CD4-positive, CD25-positive, alpha-beta regulatory T cell (primary cell): ENCODE data around the gene SFXN5. TPM values are rescaled to one million over a fixed set of nuclear protein-coding genes. Genes with fewer than 3 reads are reported as not detected.

ENCODE experiments used
- ATAC-seq, 2 donors: fragments of 150-1000 bp; cut with Tn5 transposase; one replicate each; pipeline ENCODE4 v1.10.0; 2021; ENCODE audit warnings: low read depth in 2 of 2, moderate number of reproducible peaks in 2 of 2, moderate library complexity in 1 of 2
- DNase-seq, 3 donors: peaks; one replicate each; pipeline versions ENCODE4 v3.0.0 to v3.0.0-alpha.2; 2012 to 2022; ENCODE audit warnings: mixed read lengths in 1 of 3
- H3K27ac ChIP-seq: one replicate; pipeline ENCODE4 v1.7.0; 2013; ENCODE audit warnings: mild to moderate bottlenecking, low read length; ENCODE audit not compliant: insufficient read depth, poor library complexity, severe bottlenecking
- H3K27me3 ChIP-seq: one replicate; pipeline ENCODE4 v1.7.0; 2013; ENCODE audit warnings: low read length; ENCODE audit not compliant: control insufficient read depth, insufficient read depth
- H3K36me3 ChIP-seq: one replicate; pipeline ENCODE4 v1.7.0; 2013; ENCODE audit warnings: mild to moderate bottlenecking, low read length, moderate library complexity; ENCODE audit not compliant: control insufficient read depth, insufficient read depth
- H3K4me1 ChIP-seq: 2 replicates; pipeline ENCODE4 v1.7.0; 2013; ENCODE audit warnings: mild to moderate bottlenecking, low read length; ENCODE audit not compliant: insufficient read depth, control insufficient read depth, poor library complexity, severe bottlenecking
- H3K4me3 ChIP-seq: one replicate; pipeline ENCODE4 v1.7.0; 2013; ENCODE audit warnings: low read depth, mild to moderate bottlenecking, low read length, moderate library complexity
- H3K9me3 ChIP-seq, 2 experiments: 1 replicate in 1 of 2; 2 replicates in 1 of 2; pipeline ENCODE4 v1.7.0; 2013; ENCODE audit warnings: low read length in 2 of 2, mild to moderate bottlenecking in 1 of 2, moderate library complexity in 1 of 2; ENCODE audit not compliant: control insufficient read depth in 2 of 2
- H3K27ac Mint-ChIP-seq, 3 donors: one replicate each; pipeline ENCODE4 v1.8.0; 2020 to 2022; ENCODE audit warnings: mild to moderate bottlenecking in 3 of 3, mixed read lengths in 3 of 3, moderate library complexity in 2 of 3
- H3K27me3 Mint-ChIP-seq: one replicate; pipeline ENCODE4 v1.8.0; 2022; ENCODE audit warnings: mild to moderate bottlenecking, mixed read lengths
- H3K36me3 Mint-ChIP-seq: one replicate; pipeline ENCODE4 v1.8.0; 2020; ENCODE audit warnings: mixed read lengths
- H3K4me1 Mint-ChIP-seq, 4 donors: one replicate each; pipeline ENCODE4 v1.8.0; 2020 to 2022; ENCODE audit warnings: mixed read lengths in 4 of 4, mild to moderate bottlenecking in 1 of 4
- H3K4me3 Mint-ChIP-seq, 4 donors: one replicate each; pipeline ENCODE4 v1.8.0; 2020 to 2022; ENCODE audit warnings: mild to moderate bottlenecking in 4 of 4, mixed read lengths in 4 of 4, moderate library complexity in 3 of 4
- H3K9me3 Mint-ChIP-seq, 7 donors: one replicate each; pipeline ENCODE4 v1.8.0; 2020 to 2022; ENCODE audit warnings: mixed read lengths in 7 of 7, mild to moderate bottlenecking in 3 of 7, moderate library complexity in 2 of 7
- polyA plus RNA-seq, 4 donors: library from polyadenylated mRNA; unstranded; fragments of 300-500 nt; fragmentation: Illumina TruSeq; gene quantifications; one replicate each; pipeline ENCODE4 v1.2.3, GENCODE V29; 2021
- total RNA-seq: library from RNA; stranded (reverse); gene quantifications from one replicate; pipeline ENCODE4 v1.2.3, GENCODE V29; 2022

SFXN5 gene
- total and polyA plus RNA-seq, 5 donors from 2014 or later, result 1.0 to 8.0 (median 1.9) TPM

DNA sequence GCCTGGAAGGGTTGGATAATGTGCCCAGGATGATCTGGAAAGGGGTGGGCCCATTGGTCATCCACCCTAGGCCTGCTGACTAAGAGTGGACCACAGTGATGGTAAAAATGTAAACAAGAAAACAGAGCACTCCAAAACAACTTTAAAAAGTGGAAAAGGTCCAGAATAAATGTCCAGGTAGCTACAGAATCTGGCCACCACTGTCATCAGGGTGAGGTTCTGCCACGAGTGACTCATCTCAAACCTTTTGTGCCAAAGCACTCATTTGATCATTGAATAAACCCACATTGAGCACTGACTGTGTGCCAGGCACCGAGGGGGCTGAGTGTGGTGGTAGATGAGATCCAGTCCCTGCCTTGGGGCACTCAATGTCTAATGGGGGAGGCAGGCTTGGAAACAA is 89.3 kb downstream of the SFXN5 start:
- DNase-seq, result no peak
- Mint-ChIP-seq H3K4me3 (no peak overlapping the region), H3K27me3 (no peaks in the 10 kb centered on the region), H3K27ac (no peak overlapping the region), H3K36me3 (peaks cover 4% of the 10 kb centered on the region), H3K4me1 (no peaks in the 10 kb centered on the region), H3K9me3 (no peaks in the 10 kb centered on the region)
- ATAC-seq, result no peak
- Histone ChIP-seq H3K27me3 (no peaks in the 10 kb centered on the region), H3K9me3 (no peaks in the 10 kb centered on the region), H3K4me1 (no peaks in the 10 kb centered on the region), H3K27ac (no peak overlapping the region), H3K36me3 (no peaks in the 10 kb centered on the region), H3K4me3 (no peak overlapping the region)

DNA sequence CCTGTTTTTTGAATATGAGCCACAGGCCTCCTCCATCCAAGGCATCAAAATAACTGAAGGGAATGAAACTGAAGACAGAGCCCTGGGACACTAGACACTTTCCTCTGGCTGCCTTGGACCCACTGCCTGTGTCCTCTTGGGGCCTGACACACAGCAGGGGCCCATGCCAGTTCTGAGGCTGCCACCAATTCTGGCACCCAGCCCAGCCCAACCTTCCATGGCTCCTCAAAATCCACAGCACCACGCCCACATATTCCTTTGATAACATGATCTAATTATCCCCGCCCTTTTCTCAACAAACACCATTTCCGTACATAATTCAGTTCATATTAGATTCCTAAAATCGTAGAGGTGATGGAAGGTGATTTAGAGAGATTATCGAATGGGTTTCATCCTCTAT is 90.0 kb downstream of the SFXN5 start:
- no peaks in the 10 kb centered on the region for H3K27me3 Mint-ChIP-seq

DNA sequence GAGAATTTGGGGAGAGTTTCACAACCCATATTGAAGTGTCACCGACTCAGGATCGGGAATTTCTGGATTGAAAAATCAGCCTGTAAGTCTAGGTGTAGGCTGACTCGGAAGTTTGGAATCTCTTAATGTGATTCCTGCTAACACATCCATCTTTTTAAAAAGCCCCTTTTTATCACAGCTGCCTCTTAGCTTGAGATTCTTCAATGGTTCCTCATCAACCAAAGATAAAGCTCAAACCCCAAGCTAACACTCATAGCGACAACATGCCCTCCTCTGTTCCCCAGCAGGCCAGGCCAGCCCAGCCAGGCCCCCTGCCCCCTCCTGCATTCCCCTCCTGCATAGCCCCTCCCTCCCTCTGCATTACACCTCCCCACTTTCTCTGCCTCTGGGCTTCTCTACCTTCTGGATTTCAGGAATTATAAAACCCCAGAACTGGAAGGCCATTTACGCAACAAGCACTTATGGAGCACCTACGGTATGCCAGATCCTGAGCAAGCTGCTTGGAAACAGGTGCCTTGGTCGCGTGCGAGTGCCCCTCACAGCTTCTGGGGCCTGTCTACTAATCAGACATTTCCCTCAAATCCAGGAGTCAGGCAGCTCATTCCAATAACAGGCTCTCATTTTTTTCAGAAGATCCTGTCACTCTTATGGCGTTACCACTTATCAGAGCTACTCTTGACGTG is 90.8 kb downstream of the SFXN5 start:
- Mint-ChIP-seq H3K27me3 (no peaks in the 10 kb centered on the region), H3K27ac (no peak overlapping the region), H3K36me3 (peaks cover 4% of the 10 kb centered on the region), H3K4me1 (no peaks in the 10 kb centered on the region), H3K9me3 (no peaks in the 10 kb centered on the region), H3K4me3 (no peak overlapping the region)
- Histone ChIP-seq H3K4me1 (no peaks in the 10 kb centered on the region), H3K27ac (no peak overlapping the region), H3K36me3 (no peaks in the 10 kb centered on the region), H3K27me3 (no peaks in the 10 kb centered on the region), H3K4me3 (no peak overlapping the region), H3K9me3 (no peaks in the 10 kb centered on the region)
- ATAC-seq (no peak), DNase-seq (no peak)

More for the DNA sequence above, 90.0 kb downstream of the SFXN5 start:
- Histone ChIP-seq H3K27me3 (no peaks in the 10 kb centered on the region), H3K4me1 (no peaks in the 10 kb centered on the region), H3K4me3 (no peak overlapping the region), H3K36me3 (no peaks in the 10 kb centered on the region), H3K9me3 (no peaks in the 10 kb centered on the region), H3K27ac (no peak overlapping the region)
- no peak overlapping the region for H3K4me3 Mint-ChIP-seq
- no peaks in the 10 kb centered on the region for H3K9me3 Mint-ChIP-seq
- ATAC-seq, result no peak
- no peak overlapping the region for H3K27ac Mint-ChIP-seq
- no peaks in the 10 kb centered on the region for H3K4me1 Mint-ChIP-seq
- peaks cover 4% of the 10 kb centered on the region for H3K36me3 Mint-ChIP-seq
- no peak for DNase-seq

DNA sequence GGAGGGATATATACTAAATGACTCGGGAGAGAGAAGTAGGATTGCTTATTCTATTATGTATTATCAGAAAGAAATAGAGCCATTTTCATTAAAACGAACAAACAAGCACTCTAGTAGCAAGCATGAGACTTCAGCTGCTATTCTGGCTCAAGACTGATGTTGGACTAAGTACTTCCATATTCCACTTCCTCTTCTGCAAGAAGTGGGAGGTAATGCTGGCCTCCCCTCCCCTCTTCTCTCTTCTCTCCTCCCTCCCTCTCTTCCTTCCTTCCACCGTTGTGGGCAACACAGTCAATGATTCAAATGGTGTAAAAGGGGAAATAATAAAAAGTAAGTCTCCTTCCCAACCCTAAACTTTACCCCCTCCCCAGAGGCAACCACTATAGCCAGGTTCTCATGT is 91.6 kb downstream of the SFXN5 start:
- H3K27ac ChIP-seq, result no peak overlapping the region
- Mint-ChIP-seq H3K4me1 (no peaks in the 10 kb centered on the region), H3K9me3 (no peaks in the 10 kb centered on the region), H3K4me3 (no peak overlapping the region), H3K36me3 (peaks cover 4% of the 10 kb centered on the region), H3K27me3 (no peaks in the 10 kb centered on the region), H3K27ac (peak overlapping the region in 1 of 3 donors; percentile 39)
- H3K9me3 ChIP-seq, result no peaks in the 10 kb centered on the region
- H3K4me3 ChIP-seq, result no peak overlapping the region
- ATAC-seq (no peak), DNase-seq (no peak)
- no peaks in the 10 kb centered on the region for H3K4me1 ChIP-seq
- no peaks in the 10 kb centered on the region for H3K36me3 ChIP-seq
- H3K27me3 ChIP-seq, result no peaks in the 10 kb centered on the region

DNA sequence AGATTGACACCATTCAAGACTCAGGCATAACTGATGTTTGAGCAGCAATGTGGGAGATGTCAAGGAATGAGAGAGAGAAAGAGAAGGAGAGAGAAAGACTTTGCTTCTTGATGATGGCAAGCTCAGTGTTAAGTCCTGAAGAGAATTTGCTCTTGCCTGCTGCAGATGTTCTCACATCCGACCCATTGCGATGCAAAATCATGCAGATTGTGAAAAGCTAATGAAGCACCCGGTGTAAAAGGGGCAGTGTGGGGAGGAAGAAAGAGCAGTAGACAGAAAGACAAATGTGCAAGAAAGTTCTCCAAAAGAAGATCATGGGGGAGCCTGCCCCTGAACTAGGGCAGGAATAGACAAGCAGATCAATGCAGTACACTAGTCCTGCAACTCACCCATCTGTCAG is 96.5 kb downstream of the SFXN5 start:
- H3K27me3 ChIP-seq, result no peaks in the 10 kb centered on the region
- DNase-seq (no peak), ATAC-seq (no peak)
- H3K9me3 ChIP-seq, result no peaks in the 10 kb centered on the region
- H3K9me3 Mint-ChIP-seq, result no peaks in the 10 kb centered on the region
- H3K27ac Mint-ChIP-seq, result no peak overlapping the region
- H3K4me3 ChIP-seq, result no peak overlapping the region
- H3K4me1 ChIP-seq, result no peaks in the 10 kb centered on the region
- peaks cover 0 to 4% (median 0%) of the 10 kb centered on the region in 4 donors for H3K4me1 Mint-ChIP-seq
- H3K36me3 ChIP-seq, result no peaks in the 10 kb centered on the region
- H3K36me3 Mint-ChIP-seq, result no peaks in the 10 kb centered on the region
- H3K27ac ChIP-seq, result no peak overlapping the region
- H3K27me3 Mint-ChIP-seq, result peaks cover 5% of the 10 kb centered on the region
- no peak overlapping the region for H3K4me3 Mint-ChIP-seq

DNA sequence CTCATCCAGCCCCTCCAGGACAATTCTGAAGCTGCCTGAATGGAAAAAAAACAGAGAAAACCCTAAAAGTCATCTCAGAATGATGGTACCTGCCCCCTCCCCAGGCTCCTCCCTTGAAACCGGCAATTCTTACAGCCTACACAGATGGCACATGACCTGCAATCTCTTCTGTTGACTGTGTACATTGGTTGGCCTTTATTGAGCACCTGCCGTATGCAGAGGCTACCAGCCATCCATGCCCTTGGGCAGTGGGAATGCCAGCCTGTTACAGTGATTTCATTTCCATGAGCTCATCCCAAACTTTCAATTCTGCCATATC is 97.1 kb downstream of the SFXN5 start:
- no peaks in the 10 kb centered on the region for H3K36me3 Mint-ChIP-seq
- no peak overlapping the region for H3K4me3 Mint-ChIP-seq
- H3K27ac Mint-ChIP-seq, result no peak overlapping the region
- peaks cover 0 to 4% (median 0%) of the 10 kb centered on the region in 4 donors for H3K4me1 Mint-ChIP-seq
- Histone ChIP-seq H3K27ac (no peak overlapping the region), H3K9me3 (no peaks in the 10 kb centered on the region), H3K36me3 (no peaks in the 10 kb centered on the region), H3K4me1 (no peaks in the 10 kb centered on the region), H3K27me3 (no peaks in the 10 kb centered on the region), H3K4me3 (no peak overlapping the region)
- no peak for DNase-seq
- H3K9me3 Mint-ChIP-seq, result no peaks in the 10 kb centered on the region
- H3K27me3 Mint-ChIP-seq, result peaks cover 5% of the 10 kb centered on the region
- no peak for ATAC-seq

DNA sequence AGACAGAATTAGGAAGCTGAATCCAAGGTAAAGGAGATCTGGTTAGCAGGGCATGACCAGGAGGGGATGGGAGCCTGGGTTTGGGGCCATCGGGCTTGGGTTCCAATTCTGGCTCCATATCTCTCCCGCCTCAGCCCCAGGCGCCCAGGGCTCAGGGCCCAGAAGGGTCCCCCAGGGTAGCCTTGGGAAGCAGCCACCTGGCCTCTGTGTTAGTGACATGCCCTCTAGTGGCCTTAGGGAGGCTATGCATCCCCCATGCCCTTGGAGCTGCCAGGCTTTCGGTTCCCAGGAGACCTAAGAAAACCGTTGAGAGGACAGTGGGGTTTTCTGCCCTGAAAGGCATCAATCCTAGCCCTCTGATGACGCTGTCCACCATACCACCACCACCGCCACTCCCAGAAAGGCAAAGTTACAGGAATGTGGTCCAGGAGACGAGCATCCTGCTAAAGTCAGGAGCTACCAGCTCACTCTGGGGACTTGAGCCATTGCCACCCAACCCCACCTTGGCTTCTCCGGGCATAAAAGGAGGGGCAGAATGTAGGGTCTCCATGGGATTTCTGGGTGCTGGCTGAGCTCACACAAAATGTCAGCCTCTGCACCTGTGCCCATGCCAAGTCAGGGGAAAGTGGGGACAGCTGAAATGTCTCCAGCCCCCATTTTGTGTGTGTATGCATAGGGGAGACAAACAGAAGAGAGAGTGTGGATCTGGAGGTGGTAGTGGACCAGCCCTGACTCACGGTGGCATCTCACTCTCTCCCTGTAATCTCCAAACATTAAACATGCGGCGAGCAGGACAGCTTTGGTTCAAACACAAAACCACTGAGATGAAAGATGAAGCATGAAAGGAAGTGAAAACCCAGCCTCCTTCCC is 97.7 kb downstream of the SFXN5 start:
- H3K4me3 Mint-ChIP-seq, result no peak overlapping the region
- no peak overlapping the region for H3K27ac ChIP-seq
- peaks cover 0 to 4% (median 0%) of the 10 kb centered on the region in 4 donors for H3K4me1 Mint-ChIP-seq
- no peak overlapping the region for H3K27ac Mint-ChIP-seq
- peak; percentile 52 to 60 for ATAC-seq
- H3K27me3 Mint-ChIP-seq, result peaks cover 5% of the 10 kb centered on the region
- H3K36me3 ChIP-seq, result no peaks in the 10 kb centered on the region
- H3K36me3 Mint-ChIP-seq, result no peaks in the 10 kb centered on the region
- H3K27me3 ChIP-seq, result no peaks in the 10 kb centered on the region
- H3K9me3 Mint-ChIP-seq, result no peaks in the 10 kb centered on the region
- H3K9me3 ChIP-seq, result no peaks in the 10 kb centered on the region
- H3K4me1 ChIP-seq, result no peaks in the 10 kb centered on the region
- no peak overlapping the region for H3K4me3 ChIP-seq
- peak in 2 of 3 donors; percentile 30 to 50 for DNase-seq

DNA sequence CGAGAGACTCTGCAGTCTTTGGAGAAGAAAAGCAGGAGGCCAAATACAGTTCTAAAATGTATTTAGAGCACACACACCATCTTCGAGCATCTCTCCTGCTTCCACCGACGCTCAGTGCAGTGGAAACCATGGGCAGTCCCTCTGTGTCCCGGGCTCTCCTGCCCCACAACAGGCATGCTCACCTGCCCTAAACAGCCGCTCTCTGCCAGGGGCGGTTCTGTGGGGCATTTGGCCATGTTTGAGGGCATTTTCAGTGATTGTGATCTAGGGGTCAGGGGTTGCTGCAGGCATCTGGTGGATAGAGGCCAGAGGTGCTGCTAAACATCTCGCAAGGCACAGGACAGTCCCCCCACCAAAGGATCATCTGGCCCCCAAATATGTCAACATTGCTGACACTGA is 98.4 kb downstream of the SFXN5 start:
- Histone ChIP-seq H3K9me3 (no peaks in the 10 kb centered on the region), H3K27ac (no peak overlapping the region), H3K36me3 (no peaks in the 10 kb centered on the region), H3K4me1 (no peaks in the 10 kb centered on the region), H3K4me3 (no peak overlapping the region), H3K27me3 (no peaks in the 10 kb centered on the region)
- Mint-ChIP-seq H3K27ac (no peak overlapping the region), H3K36me3 (no peaks in the 10 kb centered on the region), H3K27me3 (peaks cover 5% of the 10 kb centered on the region), H3K4me1 (peaks cover 0 to 4% (median 0%) of the 10 kb centered on the region in 4 donors), H3K9me3 (no peaks in the 10 kb centered on the region), H3K4me3 (no peak overlapping the region)
- no peak for DNase-seq
- ATAC-seq, result no peak
